ENCODE data around the gene UQCC3. TPM values are rescaled to one million over a fixed set of nuclear protein-coding genes. Genes with fewer than 3 reads are reported as not detected.
A peak's percentile ranks its signal among the peaks of the same experiment; 100 is the strongest.

Gene UQCC3
- 2.3 and 5.9 TPM in 2 replicates for total RNA-seq (2014; rRNA removed; shearing (Covaris generic))
- 14.5 and 15.1 TPM in 2 replicates for polyA plus RNA-seq (2016; fragmentation: Nextera tagmentation; extraction: Ambion mirVana)

GRCh38 chr11:62671608-62672389 lies at the start of gene UQCC3, which contains the start of gene LBHD1:
UQCC3 (plus strand) TSS chr11:62671673; CDS start chr11:62671746, 73 bp downstream.
LBHD1 (minus strand) TSS chr11:62672267; CDS start chr11:62670031, 2,236 bp downstream.
- Histone ChIP-seq H3K4me3 (peak within 1 kb of the TSS; percentile 85), H3K4me1 (ENCODE audit: insufficient read depth) (peaks cover 12% of the 10 kb centered on the region), H3K79me2 (ENCODE audit: insufficient read depth) (peaks cover 69% of the 10 kb centered on the region), H3K9me3 (ENCODE audit: low read depth) (no peaks in the 10 kb centered on the region), H3F3A (ENCODE audit: insufficient read depth) (peaks cover 39% of the 10 kb centered on the region), H3K9ac (peak within 1 kb of the TSS; percentile 89), H4K20me1 (ENCODE audit: insufficient read depth) (no peaks in the 10 kb centered on the region), H3K27me3 (replicated peaks; ENCODE audit: insufficient read depth) (no peaks in the 10 kb centered on the region), H3K4me2 (ENCODE audit: unreplicated experiment) (peak within 1 kb of the TSS; percentile 83), H3K27ac (peak within 1 kb of the TSS; percentile 85), H3K36me3 (ENCODE audit: low read depth) (peaks cover 4% of the 10 kb centered on the region; the same call in 1 of the 2 replicates), H2AFZ (peak within 1 kb of the TSS; percentile 84), H3K9me2 (ENCODE audit: insufficient read depth) (no peaks in the 10 kb centered on the region)
- peak; percentile 91 for DNase-seq
- TF ChIP-seq EZH2phosphoT487 (IDR thresholded peaks at IDR 0.05; ENCODE audit: insufficient read depth, low read depth) (no peak), EZH2 (IDR thresholded peaks at IDR 0.05; ENCODE audit: insufficient read depth, poor library complexity, severe bottlenecking) (no peak)
- in situ Hi-C loops (cut with MboI), result no loop called here
- WGBS, 2 experiments (ENCODE audit: low coverage in 1 of 2, low lambda C conversion rate in 2 of 2, missing lambda C conversion rate in 2 of 2), result 1% methylated on average over 57 to 58 of the region's 59 CpGs

DNA sequence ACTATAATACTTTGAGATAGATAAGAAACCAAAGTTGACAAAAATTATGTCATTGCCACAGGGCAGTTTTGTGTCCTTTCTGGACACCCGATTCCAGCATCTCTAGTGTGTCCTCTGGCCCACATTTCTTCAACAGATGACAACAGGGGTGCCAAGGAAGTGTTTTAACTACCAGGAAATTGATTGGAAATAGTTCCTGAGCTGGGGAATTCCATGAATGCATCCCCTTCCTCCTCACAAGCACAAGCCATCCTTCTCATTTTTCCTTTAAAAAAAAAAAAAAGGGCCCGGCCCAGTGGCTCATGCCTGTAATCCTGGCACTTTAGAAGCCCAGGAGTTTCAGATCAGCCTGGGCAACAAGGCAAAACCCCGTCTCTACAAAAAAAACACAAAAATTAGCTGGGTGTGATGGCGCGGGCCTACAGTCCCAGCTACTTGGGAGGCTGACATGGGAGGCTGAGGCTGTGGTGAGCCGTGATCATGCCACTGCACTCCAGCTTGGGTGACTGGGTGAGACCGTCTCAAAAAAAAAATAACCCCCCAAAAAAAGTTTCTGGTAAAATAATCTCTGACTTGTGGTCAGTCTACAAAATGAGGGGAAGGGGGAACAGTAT lies 48.9 kb upstream of the UQCC3 start:
- 77 to 80% methylated on average over 7 of the region's 7 CpGs for WGBS, 2 experiments (ENCODE audit: low coverage in 1 of 2, low lambda C conversion rate in 2 of 2, missing lambda C conversion rate in 2 of 2)
- H3K4me1 ChIP-seq (ENCODE audit: insufficient read depth), result peaks cover 18% of the 10 kb centered on the region
- H3K9me2 ChIP-seq (ENCODE audit: insufficient read depth), result no peaks in the 10 kb centered on the region
- H3K27me3 ChIP-seq (replicated peaks; ENCODE audit: insufficient read depth), result no peaks in the 10 kb centered on the region
- no peaks in the 10 kb centered on the region for H3K9me3 ChIP-seq (ENCODE audit: low read depth)
- H3F3A ChIP-seq (ENCODE audit: insufficient read depth), result peaks cover 62% of the 10 kb centered on the region
- H3K4me2 ChIP-seq (ENCODE audit: unreplicated experiment), result peak overlapping the region; percentile 40
- H3K9ac ChIP-seq, result peak overlapping the region; percentile 81
- H2AFZ ChIP-seq, result peak overlapping the region; percentile 57
- H3K79me2 ChIP-seq (ENCODE audit: insufficient read depth), result peaks cover 29% of the 10 kb centered on the region
- peak overlapping the region; percentile 98 for H3K27ac ChIP-seq
- no peak for TF ChIP-seq EZH2 (IDR thresholded peaks at IDR 0.05; ENCODE audit: insufficient read depth, poor library complexity, severe bottlenecking)
- no peak for TF ChIP-seq EZH2phosphoT487 (IDR thresholded peaks at IDR 0.05; ENCODE audit: insufficient read depth, low read depth)
- no peaks in the 10 kb centered on the region for H4K20me1 ChIP-seq (ENCODE audit: insufficient read depth)
- peak overlapping the region; percentile 90 for H3K4me3 ChIP-seq
- in situ Hi-C loops (cut with MboI), result no loop called here
- H3K36me3 ChIP-seq (ENCODE audit: low read depth), result peaks cover 18% of the 10 kb centered on the region; the same call in 1 of the 2 replicates
- DNase-seq, result no peak

- no peak overlapping the region for H3K27ac ChIP-seq
- no peak overlapping the region for H3K4me3 ChIP-seq
- no peaks in the 10 kb centered on the region for H3K79me2 ChIP-seq (ENCODE audit: insufficient read depth)
- peaks cover 48% of the 10 kb centered on the region for H3F3A ChIP-seq (ENCODE audit: insufficient read depth)
- no peaks in the 10 kb centered on the region for H3K27me3 ChIP-seq (replicated peaks; ENCODE audit: insufficient read depth)
- peaks cover 50% of the 10 kb centered on the region; the same call in 1 of the 2 replicates for H3K36me3 ChIP-seq (ENCODE audit: low read depth)
- in situ Hi-C loops (cut with MboI), result no loop called here
- TF ChIP-seq EZH2 (IDR thresholded peaks at IDR 0.05; ENCODE audit: insufficient read depth, poor library complexity, severe bottlenecking), result no peak
- TF ChIP-seq EZH2phosphoT487 (IDR thresholded peaks at IDR 0.05; ENCODE audit: insufficient read depth, low read depth), result no peak
- 59 to 68% methylated on average over 3 of the region's 3 CpGs for WGBS, 2 experiments (ENCODE audit: low coverage in 1 of 2, low lambda C conversion rate in 2 of 2, missing lambda C conversion rate in 2 of 2)
- no peaks in the 10 kb centered on the region for H3K4me1 ChIP-seq (ENCODE audit: insufficient read depth)
- H4K20me1 ChIP-seq (ENCODE audit: insufficient read depth), result no peaks in the 10 kb centered on the region
- no peak overlapping the region for H3K9ac ChIP-seq
- H3K9me3 ChIP-seq (ENCODE audit: low read depth), result no peaks in the 10 kb centered on the region
- H3K4me2 ChIP-seq (ENCODE audit: unreplicated experiment), result no peak overlapping the region
- DNase-seq, result peak; percentile 32
- H3K9me2 ChIP-seq (ENCODE audit: insufficient read depth), result no peaks in the 10 kb centered on the region
- H2AFZ ChIP-seq, result no peak overlapping the region
Measured at GRCh38 chr11:62627713-62628112, 43.8 kb upstream of the UQCC3 start.

DNA sequence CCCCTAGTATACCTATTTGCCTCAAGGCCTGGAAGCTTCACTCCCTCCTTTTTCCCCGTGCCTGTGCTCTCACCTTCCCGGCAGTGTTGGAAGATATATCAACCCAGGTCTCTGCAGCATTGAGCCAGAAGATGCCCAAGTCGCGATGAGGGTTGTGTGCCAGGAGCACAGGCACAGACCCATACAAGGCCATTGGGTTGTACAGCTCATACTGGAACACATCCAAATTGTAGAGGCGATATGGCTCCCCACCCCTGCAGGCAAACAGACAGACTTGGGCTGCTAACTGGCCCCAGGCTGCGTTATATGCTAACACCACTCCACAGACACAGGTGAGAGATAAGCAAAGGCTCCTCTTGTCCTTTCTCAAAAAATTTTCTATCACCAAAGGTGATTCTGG lies 39.0 kb upstream of the UQCC3 start:
- Histone ChIP-seq H2AFZ (no peak overlapping the region), H3K9me2 (ENCODE audit: insufficient read depth) (no peaks in the 10 kb centered on the region), H3K4me1 (ENCODE audit: insufficient read depth) (no peaks in the 10 kb centered on the region), H3K79me2 (ENCODE audit: insufficient read depth) (peaks cover 34% of the 10 kb centered on the region), H3K4me2 (ENCODE audit: unreplicated experiment) (no peak overlapping the region), H3K9ac (no peak overlapping the region), H3K36me3 (ENCODE audit: low read depth) (peaks cover 74% of the 10 kb centered on the region; the same call in 1 of the 2 replicates), H3K9me3 (ENCODE audit: low read depth) (no peaks in the 10 kb centered on the region), H3K4me3 (no peak overlapping the region), H3K27ac (no peak overlapping the region), H3K27me3 (replicated peaks; ENCODE audit: insufficient read depth) (no peaks in the 10 kb centered on the region), H3F3A (ENCODE audit: insufficient read depth) (0 out of 2 replicates have a peak, but pooled peaks cover 3% of the 10 kb centered on the region), H4K20me1 (ENCODE audit: insufficient read depth) (no peaks in the 10 kb centered on the region)
- 93% methylated on average over 6 of the region's 6 CpGs for WGBS, 2 experiments (ENCODE audit: low coverage in 1 of 2, low lambda C conversion rate in 2 of 2, missing lambda C conversion rate in 2 of 2)
- DNase-seq, result no peak
- in situ Hi-C loops (cut with MboI), result no loop called here
- no peak for TF ChIP-seq EZH2phosphoT487 (IDR thresholded peaks at IDR 0.05; ENCODE audit: insufficient read depth, low read depth)
- no peak for TF ChIP-seq EZH2 (IDR thresholded peaks at IDR 0.05; ENCODE audit: insufficient read depth, poor library complexity, severe bottlenecking)

Data from GM23248 (cell line).